ENCODE results near the gene PFKP.

DNA sequence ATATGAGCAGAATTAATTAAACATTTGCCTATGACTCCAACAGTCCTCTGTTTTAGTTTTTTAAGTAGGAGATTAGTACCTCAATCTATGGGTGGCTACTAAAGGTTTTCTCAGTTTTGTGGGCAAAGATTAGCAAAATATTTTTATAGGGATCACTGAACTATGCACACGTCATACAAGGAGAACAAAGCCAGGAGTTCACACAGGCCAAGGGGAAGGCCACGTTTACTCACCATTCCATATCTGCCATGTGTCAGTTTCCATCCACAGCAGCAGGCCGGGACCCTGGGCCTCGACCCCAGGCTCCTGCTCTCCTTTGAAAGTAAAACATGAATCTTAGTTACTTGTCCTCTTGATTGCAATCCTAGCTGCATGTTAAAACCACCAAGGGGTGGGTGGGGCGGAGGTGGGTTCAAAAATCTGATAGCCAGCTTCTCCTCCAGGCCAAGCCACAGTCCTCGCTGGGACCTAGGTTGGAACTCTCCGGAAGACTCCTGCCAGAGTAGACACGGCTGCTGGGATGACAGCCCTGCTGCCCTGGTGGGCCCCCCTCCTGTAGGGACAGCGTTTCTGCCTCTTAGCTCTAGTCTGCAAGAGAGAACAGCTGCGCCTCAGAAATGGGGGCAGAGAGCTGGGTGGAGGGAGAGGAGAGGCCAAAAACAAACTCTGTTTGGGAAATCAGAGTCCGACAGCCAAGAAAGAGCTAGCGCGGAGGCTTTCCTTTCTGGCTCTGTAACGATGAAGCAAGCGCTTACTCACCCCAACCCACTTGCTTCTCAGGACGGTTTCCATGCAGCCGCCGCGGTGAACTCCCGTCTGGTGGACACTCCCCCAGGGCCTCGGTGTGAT, 69.6 kb downstream of the PFKP start:
- TF ChIP-seq, protein P1, sequence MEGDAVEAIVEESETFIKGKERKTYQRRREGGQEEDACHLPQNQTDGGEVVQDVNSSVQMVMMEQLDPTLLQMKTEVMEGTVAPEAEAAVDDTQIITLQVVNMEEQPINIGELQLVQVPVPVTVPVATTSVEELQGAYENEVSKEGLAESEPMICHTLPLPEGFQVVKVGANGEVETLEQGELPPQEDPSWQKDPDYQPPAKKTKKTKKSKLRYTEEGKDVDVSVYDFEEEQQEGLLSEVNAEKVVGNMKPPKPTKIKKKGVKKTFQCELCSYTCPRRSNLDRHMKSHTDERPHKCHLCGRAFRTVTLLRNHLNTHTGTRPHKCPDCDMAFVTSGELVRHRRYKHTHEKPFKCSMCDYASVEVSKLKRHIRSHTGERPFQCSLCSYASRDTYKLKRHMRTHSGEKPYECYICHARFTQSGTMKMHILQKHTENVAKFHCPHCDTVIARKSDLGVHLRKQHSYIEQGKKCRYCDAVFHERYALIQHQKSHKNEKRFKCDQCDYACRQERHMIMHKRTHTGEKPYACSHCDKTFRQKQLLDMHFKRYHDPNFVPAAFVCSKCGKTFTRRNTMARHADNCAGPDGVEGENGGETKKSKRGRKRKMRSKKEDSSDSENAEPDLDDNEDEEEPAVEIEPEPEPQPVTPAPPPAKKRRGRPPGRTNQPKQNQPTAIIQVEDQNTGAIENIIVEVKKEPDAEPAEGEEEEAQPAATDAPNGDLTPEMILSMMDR (IDR thresholded peaks at IDR 0.05) = no peak
- no peak for TF ChIP-seq POLR2A (IDR thresholded peaks at IDR 0.05)
